ENCODE results near the gene NXPE3.

NXPE3 gene

DNA sequence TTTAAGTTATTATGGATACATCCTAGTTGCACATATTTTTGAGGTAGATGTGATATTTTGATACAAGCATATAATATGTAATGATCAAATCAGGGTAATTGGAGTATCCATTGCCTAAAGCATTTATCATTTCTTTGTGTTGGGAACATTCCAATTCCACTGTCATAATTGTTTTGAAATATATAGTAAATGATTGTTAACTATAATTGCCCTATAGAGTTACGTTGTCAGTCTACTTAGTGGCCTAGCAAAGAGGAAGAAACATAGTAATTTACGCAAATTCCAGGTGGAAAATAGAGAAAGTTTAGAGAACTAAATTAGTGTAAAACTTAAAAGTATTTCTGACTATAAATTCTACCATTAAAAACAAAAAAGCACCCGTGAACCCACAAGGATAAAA lies 24.9 kb downstream of the NXPE3 start:
- Histone ChIP-seq H3K36me3 (ENCODE audit: insufficient read depth, low read length) (peaks cover 18% of the 10 kb centered on the region), H3K4me2 (ENCODE audit: low read length) (no peak overlapping the region), H3K4me1 (ENCODE audit: insufficient read depth, low read length, severe bottlenecking) (no peaks in the 10 kb centered on the region), H3K9me2 (ENCODE audit: low read depth, low read length) (no peaks in the 10 kb centered on the region), H3K9ac (ENCODE audit: low read length) (no peak overlapping the region), H3F3A (ENCODE audit: insufficient read depth, low read length) (no peaks in the 10 kb centered on the region), H3K27me3 (ENCODE audit: insufficient read depth, low read length) (no peaks in the 10 kb centered on the region), H3K9me3 (ENCODE audit: low read length) (no peaks in the 10 kb centered on the region), H3K79me2 (ENCODE audit: insufficient read depth, low read length) (no peaks in the 10 kb centered on the region), H3K27ac (ENCODE audit: low read depth, low read length, poor library complexity, severe bottlenecking) (no peak overlapping the region), H3K4me3 (ENCODE audit: low read depth, low read length, poor library complexity, severe bottlenecking) (no peak overlapping the region), H4K20me1 (ENCODE audit: insufficient read depth, low read length) (no peaks in the 10 kb centered on the region), H2AFZ (ENCODE audit: low read length) (no peak overlapping the region)
- TF ChIP-seq CTCF (IDR thresholded peaks at IDR 0.05; ENCODE audit: low read length), result no peak

GRCh38 chr3:101806491-101806890 lies 27.5 kb downstream of the NXPE3 start:
- Histone ChIP-seq H3K79me2 (ENCODE audit: insufficient read depth, low read length) (no peaks in the 10 kb centered on the region), H3K27ac (ENCODE audit: low read depth, low read length, poor library complexity, severe bottlenecking) (no peak overlapping the region), H3K27me3 (ENCODE audit: insufficient read depth, low read length) (no peaks in the 10 kb centered on the region), H3K4me2 (ENCODE audit: low read length) (no peak overlapping the region), H3K4me3 (ENCODE audit: low read depth, low read length, poor library complexity, severe bottlenecking) (no peak overlapping the region), H3K9me2 (ENCODE audit: low read depth, low read length) (no peaks in the 10 kb centered on the region), H3K9ac (ENCODE audit: low read length) (no peak overlapping the region), H3F3A (ENCODE audit: insufficient read depth, low read length) (no peaks in the 10 kb centered on the region), H3K9me3 (ENCODE audit: low read length) (no peaks in the 10 kb centered on the region), H3K4me1 (ENCODE audit: insufficient read depth, low read length, severe bottlenecking) (peaks cover 4% of the 10 kb centered on the region), H4K20me1 (ENCODE audit: insufficient read depth, low read length) (no peaks in the 10 kb centered on the region), H2AFZ (ENCODE audit: low read length) (no peak overlapping the region), H3K36me3 (ENCODE audit: insufficient read depth, low read length) (peaks cover 12% of the 10 kb centered on the region)
- TF ChIP-seq CTCF (IDR thresholded peaks at IDR 0.05; ENCODE audit: low read length) (no peak), EZH2 (IDR thresholded peaks at IDR 0.05; ENCODE audit: borderline replicate concordance, low read length) (no peak)

DNA sequence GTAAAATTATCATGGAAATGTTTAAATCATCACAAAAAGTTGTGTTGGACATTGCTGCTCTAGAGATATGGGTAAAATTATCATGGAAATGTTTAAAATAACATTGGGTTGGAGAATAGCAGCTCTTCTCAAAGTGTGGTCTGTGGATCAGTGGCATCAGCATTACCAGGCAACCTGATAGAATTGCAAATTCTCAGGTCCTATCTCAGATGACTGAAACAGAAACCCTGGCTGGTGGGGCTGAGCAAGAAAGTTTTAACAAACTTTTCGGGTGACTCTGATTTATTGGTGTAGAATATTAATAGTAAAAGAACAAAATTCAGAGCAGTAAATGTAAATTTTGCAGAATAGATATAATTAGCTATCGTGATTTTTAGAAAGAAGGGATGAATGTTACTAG lies 28.9 kb downstream of the NXPE3 start:
- TF ChIP-seq EZH2 (IDR thresholded peaks at IDR 0.05; ENCODE audit: borderline replicate concordance, low read length), result no peak
- TF ChIP-seq CTCF (IDR thresholded peaks at IDR 0.05; ENCODE audit: low read length), result no peak
- no peak overlapping the region for H3K27ac ChIP-seq (ENCODE audit: low read depth, low read length, poor library complexity, severe bottlenecking)
- no peaks in the 10 kb centered on the region for H3K27me3 ChIP-seq (ENCODE audit: insufficient read depth, low read length)
- H3K9me2 ChIP-seq (ENCODE audit: low read depth, low read length), result no peaks in the 10 kb centered on the region
- H3K79me2 ChIP-seq (ENCODE audit: insufficient read depth, low read length), result no peaks in the 10 kb centered on the region
- no peaks in the 10 kb centered on the region for H4K20me1 ChIP-seq (ENCODE audit: insufficient read depth, low read length)
- peaks cover 8% of the 10 kb centered on the region for H3K36me3 ChIP-seq (ENCODE audit: insufficient read depth, low read length)
- peaks cover 4% of the 10 kb centered on the region for H3K4me1 ChIP-seq (ENCODE audit: insufficient read depth, low read length, severe bottlenecking)
- H3K4me3 ChIP-seq (ENCODE audit: low read depth, low read length, poor library complexity, severe bottlenecking), result no peak overlapping the region
- H3K9ac ChIP-seq (ENCODE audit: low read length), result no peak overlapping the region
- no peak overlapping the region for H3K4me2 ChIP-seq (ENCODE audit: low read length)
- no peak overlapping the region for H2AFZ ChIP-seq (ENCODE audit: low read length)
- no peaks in the 10 kb centered on the region for H3F3A ChIP-seq (ENCODE audit: insufficient read depth, low read length)
- H3K9me3 ChIP-seq (ENCODE audit: low read length), result no peaks in the 10 kb centered on the region

All from OCI-LY1 (cell line).